Head of caudate nucleus (tissue), 42 donors: ENCODE measurements around the gene NUTF2.

Experiments
- DNase-seq, 42 donors: peaks; one replicate each; pipeline versions ENCODE4 v3.0.0 to v3.0.0-alpha.2; 2020 to 2021; ENCODE audit warnings: mixed read lengths in 7 of 42
- intact Hi-C: fragments of 100-400 bp; cut with DNase I; formaldehyde crosslinking; loops from one replicate; pipeline ENCODE4 v1.15.0; 2022

The NUTF2 gene

GRCh38 chr16:67878846-67879245 is 32.1 kb downstream of the NUTF2 start:
- no peak for DNase-seq

DNA sequence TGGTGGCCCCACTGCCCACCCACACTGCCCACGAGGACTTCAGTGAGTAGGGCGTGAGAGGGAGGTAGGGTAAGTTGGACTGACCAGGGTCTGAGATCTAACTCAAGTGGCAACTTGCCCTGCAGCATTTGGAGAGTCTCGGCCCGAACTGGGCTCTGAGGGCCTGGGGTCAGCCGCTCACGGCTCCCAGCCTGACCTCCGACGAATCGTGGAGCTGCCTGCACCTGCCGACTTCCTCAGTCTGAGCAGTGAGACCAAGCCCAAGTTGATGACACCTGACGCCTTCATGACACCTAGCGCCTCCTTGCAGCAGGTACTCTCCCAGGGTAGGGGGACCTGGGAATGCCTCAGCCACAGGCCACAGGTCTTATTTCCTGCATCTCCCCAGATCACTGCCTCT is 32.7 kb downstream of the NUTF2 start:
- no peak for DNase-seq
- intact Hi-C loops: no loop called here

More at GRCh38 chr16:67878846-67879245, 32.1 kb downstream of the NUTF2 start:
- intact Hi-C loops: no loop called here

- intact Hi-C loops: no loop called here
- DNase-seq: no peak
Measured at GRCh38 chr16:67879936-67880335, 33.2 kb downstream of the NUTF2 start.

DNA sequence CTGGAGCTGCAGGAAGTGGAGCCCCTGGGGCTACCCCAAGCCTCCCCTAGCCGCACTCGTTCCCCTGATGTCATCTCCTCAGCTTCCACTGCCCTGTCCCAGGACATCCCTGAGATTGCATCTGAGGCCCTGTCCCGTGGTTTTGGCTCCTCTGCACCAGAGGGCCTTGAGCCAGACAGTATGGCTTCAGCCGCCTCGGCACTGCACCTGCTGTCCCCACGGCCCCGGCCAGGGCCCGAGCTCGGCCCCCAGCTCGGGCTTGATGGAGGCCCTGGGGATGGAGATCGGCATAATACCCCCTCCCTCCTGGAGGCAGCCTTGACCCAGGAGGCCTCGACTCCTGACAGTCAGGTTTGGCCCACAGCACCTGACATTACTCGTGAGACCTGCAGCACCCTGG is 33.9 kb downstream of the NUTF2 start:
- intact Hi-C loops: no loop called here
- no peak for DNase-seq

DNA sequence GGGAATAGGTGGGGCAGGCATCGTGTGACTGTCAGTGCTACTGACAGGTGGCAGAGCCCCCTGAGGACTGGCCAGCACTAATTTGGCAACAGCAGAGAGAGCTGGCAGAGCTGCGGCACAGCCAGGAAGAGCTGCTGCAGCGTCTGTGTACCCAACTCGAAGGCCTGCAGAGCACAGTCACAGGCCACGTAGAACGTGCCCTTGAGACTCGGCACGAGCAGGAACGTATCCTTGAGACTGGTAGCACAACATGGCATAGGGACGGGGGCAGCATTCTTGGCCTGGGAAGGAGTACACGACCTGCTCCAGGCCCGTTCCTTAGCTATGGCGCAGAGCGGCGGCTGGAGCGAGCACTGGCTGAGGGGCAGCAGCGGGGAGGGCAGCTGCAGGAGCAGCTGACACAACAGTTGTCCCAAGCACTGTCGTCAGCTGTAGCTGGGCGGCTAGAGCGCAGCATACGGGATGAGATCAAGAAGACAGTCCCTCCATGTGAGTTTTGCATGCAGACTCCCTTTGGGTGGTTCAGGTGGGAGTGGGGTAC is 35.0 kb downstream of the NUTF2 start:
- DNase-seq: peak; percentile 8 to 84 (median 60)
- intact Hi-C loops: loop anchor here (2.0 kb wide), 2 partner anchors 35 to 47 kb away; partner anchors contain the start of genes CENPT and NUTF2

DNA sequence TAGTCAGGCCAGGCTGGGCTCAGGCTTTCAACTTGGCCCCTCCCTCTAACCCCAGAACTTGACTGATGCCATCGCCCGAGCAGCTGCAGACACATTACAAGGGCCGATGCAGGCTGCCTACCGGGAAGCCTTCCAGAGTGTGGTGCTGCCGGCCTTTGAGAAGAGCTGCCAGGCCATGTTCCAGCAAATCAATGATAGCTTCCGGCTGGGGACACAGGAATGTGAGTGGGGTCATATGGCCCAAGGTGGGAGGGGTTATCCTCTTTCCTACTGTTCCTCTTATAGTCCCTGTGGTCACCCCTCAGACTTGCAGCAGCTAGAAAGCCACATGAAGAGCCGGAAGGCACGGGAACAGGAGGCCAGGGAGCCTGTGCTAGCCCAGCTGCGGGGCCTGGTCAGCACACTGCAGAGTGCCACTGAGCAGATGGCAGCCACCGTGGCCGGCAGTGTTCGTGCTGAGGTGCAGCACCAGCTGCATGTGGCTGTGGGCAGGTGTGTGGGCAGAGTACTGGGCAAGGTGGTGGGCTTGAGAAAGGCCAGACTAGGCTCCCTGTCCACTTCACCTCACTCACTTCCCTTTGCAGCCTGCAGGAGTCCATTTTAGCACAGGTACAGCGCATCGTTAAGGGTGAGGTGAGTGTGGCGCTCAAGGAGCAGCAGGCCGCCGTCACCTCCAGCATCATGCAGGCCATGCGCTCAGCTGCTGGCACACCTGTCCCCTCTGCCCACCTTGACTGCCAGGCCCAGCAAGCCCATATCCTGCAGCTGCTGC is 35.8 kb downstream of the NUTF2 start:
- DNase-seq: peak; percentile 59 to 94 (median 86)
- intact Hi-C loops: loop anchor here (2.0 kb wide), 2 partner anchors 36 to 46 kb away; partner anchors contain the start of genes CENPT and NUTF2

- intact Hi-C loops: loop anchor here (2.0 kb wide), 2 partner anchors 37 to 45 kb away; partner anchors contain the start of genes CENPT and NUTF2
- no peak for DNase-seq
Measured at GRCh38 chr16:67883146-67883871, 36.6 kb downstream of the NUTF2 start.

GRCh38 chr16:67883872-67884261 is 37.1 kb downstream of the NUTF2 start:
- intact Hi-C loops: loop anchor here (2.0 kb wide), 2 partner anchors 37 to 45 kb away; partner anchors contain the start of genes CENPT and NUTF2
- DNase-seq: peak in 41 of 42 donors; percentile 31 to 85 (median 69)

GRCh38 chr16:67884684-67885083 is 38.0 kb downstream of the NUTF2 start, which contains the start of gene NRN1L:
TSS of gene NRN1L (plus strand) at chr16:67884885. CDS start at chr16:67884904, 19 bp downstream.
- peak; percentile 89 to 98 (median 96) for DNase-seq
- intact Hi-C loops: no loop called here

DNA sequence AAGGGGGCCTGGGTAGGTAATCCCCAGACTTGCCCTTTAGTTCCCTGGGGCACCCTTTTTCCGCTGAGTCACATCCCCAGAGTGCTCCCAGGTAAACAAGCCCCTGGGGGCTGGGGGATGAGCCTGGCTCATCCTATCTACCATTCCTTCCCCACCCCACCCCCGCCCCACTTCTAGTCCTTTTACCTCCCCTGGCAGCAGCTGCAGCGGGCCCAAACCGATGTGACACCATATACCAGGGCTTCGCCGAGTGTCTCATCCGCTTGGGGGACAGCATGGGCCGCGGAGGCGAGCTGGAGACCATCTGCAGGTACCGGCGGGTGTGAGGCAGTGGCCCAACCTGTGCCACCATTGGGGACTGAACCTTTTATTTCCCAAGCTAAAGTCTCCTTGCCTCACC is 38.8 kb downstream of the NUTF2 start:
- no peak for DNase-seq
- intact Hi-C loops: no loop called here

DNA sequence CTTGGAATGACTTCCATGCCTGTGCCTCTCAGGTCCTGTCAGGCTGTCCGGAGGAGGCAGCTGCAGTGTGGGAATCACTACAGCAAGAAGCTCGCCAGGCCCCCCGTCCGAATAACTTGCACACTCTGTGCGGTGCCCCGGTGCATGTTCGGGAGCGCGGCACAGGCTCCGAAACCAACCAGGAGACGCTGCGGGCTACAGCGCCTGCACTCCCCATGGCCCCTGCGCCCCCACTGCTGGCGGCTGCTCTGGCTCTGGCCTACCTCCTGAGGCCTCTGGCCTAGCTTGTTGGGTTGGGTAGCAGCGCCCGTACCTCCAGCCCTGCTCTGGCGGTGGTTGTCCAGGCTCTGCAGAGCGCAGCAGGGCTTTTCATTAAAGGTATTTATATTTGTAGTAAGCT is 39.2 kb downstream of the NUTF2 start:
- intact Hi-C loops: no loop called here
- DNase-seq: no peak

DNA sequence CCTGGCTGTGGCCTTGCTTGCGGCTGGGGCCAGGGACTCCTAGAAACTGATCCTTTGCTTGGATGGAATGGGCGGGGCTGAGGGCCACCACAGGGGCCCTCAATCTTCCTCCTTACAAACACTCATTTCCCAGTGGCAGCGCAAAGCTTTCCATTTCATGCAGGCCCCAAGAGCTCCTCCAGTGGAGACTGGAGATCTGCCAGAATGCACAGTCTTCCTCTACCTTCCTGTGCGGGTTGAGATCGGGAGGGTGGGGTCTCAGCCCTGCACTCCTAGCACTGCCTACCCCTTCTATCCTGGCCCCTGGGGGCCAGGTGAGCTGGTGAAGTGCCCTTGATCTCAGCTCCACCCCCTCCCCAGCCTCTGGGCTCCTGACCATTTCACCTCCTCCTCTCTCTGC is 39.7 kb downstream of the NUTF2 start:
- no peak for DNase-seq
- intact Hi-C loops: no loop called here

DNA sequence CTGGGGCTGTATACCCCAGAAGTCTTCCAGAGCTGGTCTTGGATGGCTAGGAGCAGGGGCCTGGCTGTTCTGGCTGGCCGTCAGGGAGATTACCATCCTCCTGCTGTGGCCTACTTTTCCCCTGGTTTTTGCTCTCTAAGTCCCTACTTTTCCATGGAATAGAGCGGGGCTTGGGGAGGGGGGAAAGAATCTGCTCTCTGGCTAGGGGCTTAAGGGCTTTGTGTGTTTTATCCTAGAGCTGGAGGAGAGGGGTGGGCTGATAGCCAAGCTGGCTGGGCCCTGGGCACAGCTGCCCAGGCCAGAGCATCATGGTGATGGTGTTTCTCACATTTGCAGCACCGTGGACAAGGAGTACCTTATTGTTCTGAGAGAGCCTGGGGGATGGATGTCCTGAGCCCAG is 41.6 kb downstream of the NUTF2 start:
- DNase-seq: no peak
- intact Hi-C loops: no loop called here

DNA sequence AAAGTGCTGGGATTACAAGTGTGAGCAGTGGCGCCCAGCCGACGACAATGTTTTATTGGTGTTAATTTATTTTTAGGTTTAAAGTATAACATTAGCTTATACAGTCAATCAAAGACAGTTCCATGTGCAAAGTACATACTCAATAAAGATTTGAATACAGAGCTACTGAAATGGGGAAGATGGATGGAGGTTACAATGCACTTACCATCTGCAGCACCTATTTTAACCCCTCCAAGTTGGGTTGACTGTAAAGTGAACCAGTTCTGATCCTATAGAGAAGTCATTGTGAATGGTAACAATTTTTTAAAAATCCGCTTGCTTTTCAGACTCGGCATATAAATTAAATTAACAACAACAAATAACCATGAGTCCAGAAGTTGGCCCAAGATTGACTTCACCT is 45.6 kb downstream of the NUTF2 start:
- DNase-seq: no peak
- intact Hi-C loops: no loop called here

DNA sequence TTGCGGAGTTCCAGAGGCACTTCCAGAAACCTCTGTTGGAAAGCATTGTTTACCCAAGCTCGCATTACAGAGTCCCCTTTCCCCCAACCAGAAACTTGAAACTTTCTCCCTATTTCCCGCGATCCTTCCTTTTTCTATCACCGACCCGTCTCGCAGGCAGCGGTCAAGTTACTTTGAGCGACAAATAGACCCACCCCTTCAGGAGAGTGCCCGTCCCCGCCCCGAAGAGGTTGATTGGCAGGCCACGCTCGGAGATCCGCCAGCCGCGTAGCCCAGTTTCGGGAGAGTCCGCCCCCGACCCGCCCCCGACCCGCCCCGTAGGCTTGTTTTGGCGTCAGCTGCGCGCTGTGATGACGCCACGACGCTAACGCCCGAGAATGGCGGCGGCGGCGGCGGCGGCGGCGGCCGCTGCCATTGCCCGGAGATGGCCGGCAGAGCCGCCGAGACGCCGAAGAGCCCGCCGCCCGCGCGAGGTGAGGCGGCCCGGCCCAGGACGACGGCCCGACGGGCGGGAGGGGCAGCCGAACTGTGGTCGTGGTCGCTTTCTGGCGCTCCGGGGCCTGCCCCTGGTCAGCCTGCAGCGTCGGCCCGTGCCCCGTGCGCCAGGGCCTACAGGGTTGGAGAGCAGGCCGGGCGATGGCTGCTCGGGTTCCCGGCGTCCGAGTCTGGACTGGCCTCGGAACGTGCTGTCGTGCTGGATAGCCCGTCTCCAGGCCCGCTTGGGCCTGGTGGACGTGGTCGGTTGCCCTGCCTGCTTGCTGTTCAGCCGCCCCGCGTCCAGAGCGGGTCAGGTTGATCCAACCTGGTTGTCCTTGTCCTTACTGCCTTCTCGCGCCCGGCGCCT is 46.4 kb downstream of the NUTF2 start, which contains the start of gene PSKH1:
Gene PSKH1, plus strand, starts transcription at position 356 of the 844 bp plus-strand sequence. CDS start 15,496 bp downstream, outside the sequence.
- peak; percentile 94 to 99 (median 98) for DNase-seq
- intact Hi-C loops: no loop called here

DNA sequence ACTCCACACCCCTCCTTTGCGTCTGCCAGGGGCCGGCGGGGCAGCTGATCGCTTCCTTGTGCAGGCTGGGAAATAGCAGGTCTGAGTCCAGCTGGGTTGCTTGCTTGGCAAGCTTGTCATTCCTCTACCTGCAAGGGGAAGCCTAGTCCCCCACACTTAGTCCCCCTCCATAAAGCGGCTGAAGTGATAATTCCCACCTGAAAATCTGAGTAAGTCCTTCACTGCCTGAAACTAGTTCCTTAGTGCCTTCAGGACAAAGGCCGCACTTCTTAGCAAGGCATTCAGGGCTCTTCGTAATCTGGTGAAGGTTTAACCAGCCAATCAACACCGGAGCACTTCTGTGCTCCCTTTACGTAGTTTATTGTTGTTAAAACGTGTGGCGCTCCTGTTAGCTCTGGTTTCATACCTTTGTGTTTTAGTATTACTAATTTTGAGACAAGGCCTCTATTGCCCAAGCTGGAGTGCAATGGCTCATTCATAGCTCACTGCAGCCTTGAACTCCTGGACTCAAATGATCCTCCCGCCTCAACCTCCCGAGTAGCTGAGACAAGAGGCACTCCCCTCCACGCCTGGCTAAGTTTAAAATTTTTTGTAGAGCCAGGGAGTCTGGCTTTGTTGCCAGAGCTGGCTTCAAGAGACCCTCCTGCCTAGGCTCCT is 47.1 kb downstream of the NUTF2 start:
- intact Hi-C loops: no loop called here
- DNase-seq: peak in 1 of 42 donors; percentile 16

- DNase-seq: peak in 3 of 42 donors; percentile 28 to 66 (median 43)
- intact Hi-C loops: no loop called here
Measured at GRCh38 chr16:67897231-67897630, 50.5 kb downstream of the NUTF2 start.

- intact Hi-C loops: no loop called here
- DNase-seq: no peak
Measured at GRCh38 chr16:67901734-67902133, 55.0 kb downstream of the NUTF2 start.
